Heart right ventricle (tissue), 16 donors: Measurements from ENCODE around the gene SON. TPM values are rescaled to one million over a fixed set of nuclear protein-coding genes. Genes with fewer than 3 reads are reported as not detected.

Experiments used
- ATAC-seq, 8 donors: fragments of 200-7000 bp; cut with Tn5 transposase; one replicate each; pipeline ENCODE4 v1.9.1; 2020; ENCODE audit warnings: mild to moderate bottlenecking in 8 of 8, moderate library complexity in 8 of 8, moderate number of reproducible peaks in 1 of 8
- DNase-seq, 2 donors: peaks; one replicate each; pipeline ENCODE4 v3.0.0-alpha.2; 2020
- H3K27ac ChIP-seq, 10 donors: fragments of 200-600 bp; sonication (generic) in 2 of 10; one replicate each; pipeline versions ENCODE4 v1.5.0 to v1.8.0; 2020 to 2022; ENCODE audit warnings: mild to moderate bottlenecking in 3 of 10
- H3K27me3 ChIP-seq, 7 donors: fragments of 200-600 bp; one replicate each; pipeline ENCODE4 v1.8.0; 2021 to 2022; ENCODE audit warnings: mild to moderate bottlenecking in 2 of 7
- H3K36me3 ChIP-seq, 9 donors: fragments of 200-600 bp; sonication (generic) in 1 of 9; one replicate each; pipeline versions ENCODE4 v1.5.0 to v1.8.0; 2020 to 2022; ENCODE audit warnings: mild to moderate bottlenecking in 2 of 9
- H3K4me1 ChIP-seq, 9 donors: fragments of 200-600 bp; sonication (generic) in 1 of 9; one replicate each; pipeline versions ENCODE4 v1.5.0 to v1.8.0; 2020 to 2022; ENCODE audit warnings: mild to moderate bottlenecking in 4 of 9
- H3K4me3 ChIP-seq, 10 donors: fragments of 200-600 bp; sonication (generic) in 2 of 10; one replicate each; pipeline versions ENCODE4 v1.5.0 to v1.8.0; 2020 to 2022; ENCODE audit warnings: mild to moderate bottlenecking in 7 of 10, moderate library complexity in 2 of 10
- H3K9me3 ChIP-seq, 11 donors: fragments of 200-600 bp in 10 of 11; sonication (generic) in 2 of 11; one replicate each; pipeline versions ENCODE4 v1.5.0 to v1.8.0; 2013 to 2022; ENCODE audit warnings: mild to moderate bottlenecking in 2 of 11, control low read depth in 1 of 11, moderate library complexity in 1 of 11
- WGBS, 2 donors: extraction: QIAGEN DNeasy Blood & Tissue Kit; methylation state at CpG; one replicate each; pipeline ENCODE4 v1.1.7; 2013; ENCODE audit warnings: inconsistent platforms in 1 of 2; 5-methylcytosine and 5-hydroxymethylcytosine counted together
- intact Hi-C, 10 donors: fragments of 100-400 bp; cut with DNase I; formaldehyde crosslinking; loops; one replicate each; pipeline versions ENCODE4 v1.11.1 to v1.14.2; 2022
- polyA plus RNA-seq, 2 donors: library from polyadenylated mRNA; stranded (reverse); fragments of 200-250 nt; gene quantifications; one replicate each; pipeline ENCODE4 v1.2.3, GENCODE V29; 2013
- total RNA-seq, 10 donors: library from RNA; stranded (reverse); fragmentation: NEBNext Ultra II Directional in 3 of 10; extraction: Animal tissue kit (Norgen Biotek cat#: 25700) in 3 of 10; gene quantifications; one replicate each; pipeline versions ENCODE4 v1.2.1 to v1.2.4, GENCODE V29; 2021 to 2023
- TF ChIP-seq, protein P1 (sequence below), 9 donors: fragments of 200-600 bp; sonication (generic) in 2 of 9; IDR thresholded peaks; one replicate each; pipeline versions ENCODE4 v1.5.0 to v1.8.0; 2021 to 2022; ENCODE audit warnings: antibody characterized with exemption in 9 of 9, mild to moderate bottlenecking in 5 of 9, moderate library complexity in 1 of 9
- donor health status: Arrhythmogenic right ventricular cardiomyopathy.
- donor health status: ischemic (EF 13 %, LVEDD 7.1; RV severe dilation, severe dysfunction).
- donor health status: healthy with polysubstance abuse.
- donor health status: DM: no; HTN: yes; CAD: no.
- donor health status: DM: no; HTN: no; CAD: no.
- donor health status: ischemic (EF 25% LVEDD 6.9; RV normal size, moderate dysfunction).
- donor health status: ischemic (EF 25% LVEDD 5.7; RV mildly dilated, moderate dysfunction).
- donor health status: healthy.
- donor health status: DM: yes; HTN: yes; CAD: no.
- donor health status: Ischemic cardiomyopathy.
- donor health status: ischemic (EF 35%, LVEDD 5.7; RV mildly dilated, moderate dysfunction).
- donor health status: nonischemic (EF 11% LVEDD 7.7; RV severe dilation, severe dysfunction).
- donor health status: DM: yes; HTN: yes; CAD: no.
- donor health status: PGD.
- donor health status: ischemic (EF 29% LVEDD 5.4; RV normal size, mild dysfunction).
- donor health status: nonischemic (EF 23%, LVEDD 6.1; RV moderate dilation, normal function).

Gene SON
- total and polyA plus RNA-seq, 12 donors = 53.6 to 235 (median 156) TPM

- H3K4me1 ChIP-seq = peaks cover 0 to 40% (median 21%) of the 10 kb centered on the region in 9 donors
- no peak overlapping the region for H3K27ac ChIP-seq
- peak in 4 of 8 donors; percentile 17 to 53 (median 23) for ATAC-seq
- TF ChIP-seq, protein P1, sequence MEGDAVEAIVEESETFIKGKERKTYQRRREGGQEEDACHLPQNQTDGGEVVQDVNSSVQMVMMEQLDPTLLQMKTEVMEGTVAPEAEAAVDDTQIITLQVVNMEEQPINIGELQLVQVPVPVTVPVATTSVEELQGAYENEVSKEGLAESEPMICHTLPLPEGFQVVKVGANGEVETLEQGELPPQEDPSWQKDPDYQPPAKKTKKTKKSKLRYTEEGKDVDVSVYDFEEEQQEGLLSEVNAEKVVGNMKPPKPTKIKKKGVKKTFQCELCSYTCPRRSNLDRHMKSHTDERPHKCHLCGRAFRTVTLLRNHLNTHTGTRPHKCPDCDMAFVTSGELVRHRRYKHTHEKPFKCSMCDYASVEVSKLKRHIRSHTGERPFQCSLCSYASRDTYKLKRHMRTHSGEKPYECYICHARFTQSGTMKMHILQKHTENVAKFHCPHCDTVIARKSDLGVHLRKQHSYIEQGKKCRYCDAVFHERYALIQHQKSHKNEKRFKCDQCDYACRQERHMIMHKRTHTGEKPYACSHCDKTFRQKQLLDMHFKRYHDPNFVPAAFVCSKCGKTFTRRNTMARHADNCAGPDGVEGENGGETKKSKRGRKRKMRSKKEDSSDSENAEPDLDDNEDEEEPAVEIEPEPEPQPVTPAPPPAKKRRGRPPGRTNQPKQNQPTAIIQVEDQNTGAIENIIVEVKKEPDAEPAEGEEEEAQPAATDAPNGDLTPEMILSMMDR (IDR thresholded peaks at IDR 0.05) = no peak
- H3K27me3 ChIP-seq = no peaks in the 10 kb centered on the region
- no peak for DNase-seq
- H3K4me3 ChIP-seq = no peak overlapping the region
- peaks cover 14 to 91% (median 73%) of the 10 kb centered on the region in 9 donors for H3K36me3 ChIP-seq
- intact Hi-C loops = no loop called here
- H3K9me3 ChIP-seq = no peaks in the 10 kb centered on the region
- 96 to 98% methylated on average over 19 of the region's 19 CpGs for WGBS, 2 donors
Observed at GRCh38 chr21:33549848-33550771, 7.3 kb downstream of the SON start.

GRCh38 chr21:33550772-33551660 lies 8.2 kb downstream of the SON start:
- H3K4me1 ChIP-seq = peaks cover 4 to 40% (median 20%) of the 10 kb centered on the region in 9 donors
- ATAC-seq (peak in 5 of 8 donors; percentile 13 to 46 (median 19)), DNase-seq (no peak)
- intact Hi-C loops = no loop called here
- H3K4me3 ChIP-seq = no peak overlapping the region
- peaks cover 14 to 100% (median 76%) of the 10 kb centered on the region in 9 donors for H3K36me3 ChIP-seq
- H3K27ac ChIP-seq = no peak overlapping the region
- H3K9me3 ChIP-seq = no peaks in the 10 kb centered on the region
- no peaks in the 10 kb centered on the region for H3K27me3 ChIP-seq
- TF ChIP-seq, protein P1 (IDR thresholded peaks at IDR 0.05) = no peak
- WGBS, 2 donors = 96 to 98% methylated on average over 23 of the region's 23 CpGs

GRCh38 chr21:33551664-33552063 lies 8.8 kb downstream of the SON start:
- peaks cover 14 to 100% (median 77%) of the 10 kb centered on the region in 9 donors for H3K36me3 ChIP-seq
- 96 to 100% methylated on average over 2 of the region's 2 CpGs for WGBS, 2 donors
- intact Hi-C loops = no loop called here
- no peak for DNase-seq
- H3K27ac ChIP-seq = no peak overlapping the region
- H3K4me1 ChIP-seq = peaks cover 4 to 39% (median 20%) of the 10 kb centered on the region in 9 donors
- ATAC-seq = peak in 3 of 8 donors; percentile 8 to 32 (median 13)
- H3K27me3 ChIP-seq = no peaks in the 10 kb centered on the region
- TF ChIP-seq, protein P1 (IDR thresholded peaks at IDR 0.05) = no peak
- no peak overlapping the region for H3K4me3 ChIP-seq
- no peaks in the 10 kb centered on the region for H3K9me3 ChIP-seq
